SW 1271 (cell line): ENCODE data around the gene DTNBP1.

Source experiments
- DNase-seq, 2 experiments: peaks; one replicate each; lab custom pipeline; 2025; lab: John Stamatoyannopoulos, UW

Gene DTNBP1, protein sequence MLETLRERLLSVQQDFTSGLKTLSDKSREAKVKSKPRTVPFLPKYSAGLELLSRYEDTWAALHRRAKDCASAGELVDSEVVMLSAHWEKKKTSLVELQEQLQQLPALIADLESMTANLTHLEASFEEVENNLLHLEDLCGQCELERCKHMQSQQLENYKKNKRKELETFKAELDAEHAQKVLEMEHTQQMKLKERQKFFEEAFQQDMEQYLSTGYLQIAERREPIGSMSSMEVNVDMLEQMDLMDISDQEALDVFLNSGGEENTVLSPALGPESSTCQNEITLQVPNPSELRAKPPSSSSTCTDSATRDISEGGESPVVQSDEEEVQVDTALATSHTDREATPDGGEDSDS

DNA sequence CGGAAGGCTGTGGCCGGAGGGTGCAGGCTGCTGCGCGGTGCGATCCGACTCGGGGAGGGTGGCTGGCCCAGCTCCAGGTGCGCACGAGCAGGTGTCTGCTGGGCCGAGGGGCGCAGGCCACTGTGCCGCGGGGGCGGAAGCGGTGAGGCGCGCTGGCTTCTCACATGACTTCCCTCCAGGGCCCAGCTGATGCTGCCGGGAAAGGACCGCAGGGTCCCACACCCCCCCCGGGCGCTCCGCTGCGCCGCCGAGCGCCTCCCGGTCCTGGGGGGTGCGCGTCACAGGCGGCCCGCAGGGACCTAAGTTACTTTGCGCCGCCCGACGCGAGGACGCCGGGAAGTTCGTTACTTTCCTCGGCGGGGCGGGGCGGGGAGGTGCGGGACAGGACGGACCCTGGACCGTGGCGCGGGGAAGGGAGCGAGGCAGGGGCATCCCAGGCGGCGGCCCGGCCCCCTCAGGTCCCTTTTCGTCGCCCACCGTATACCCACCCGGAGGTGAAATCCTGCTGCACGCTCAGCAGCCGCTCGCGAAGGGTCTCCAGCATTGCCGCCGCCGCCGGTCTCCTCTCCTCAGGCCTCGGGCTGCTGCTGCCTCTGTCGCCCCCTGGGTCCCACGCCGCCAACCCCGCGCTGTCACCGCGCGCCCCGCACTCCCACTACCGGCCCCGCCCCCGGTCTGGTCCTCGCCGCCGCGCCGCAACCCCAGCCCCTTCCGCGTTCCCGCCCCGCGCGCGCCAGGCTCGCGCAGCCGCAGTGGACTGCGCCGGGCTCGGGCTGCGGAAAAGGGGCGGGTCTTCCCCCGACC lies at the start of gene DTNBP1:
Gene DTNBP1 (minus strand): TSS at position 703 of the 804 bp plus-strand sequence. CDS start 159 bp downstream, at position 544.
- peak; percentile 52 to 67 for DNase-seq

DNA sequence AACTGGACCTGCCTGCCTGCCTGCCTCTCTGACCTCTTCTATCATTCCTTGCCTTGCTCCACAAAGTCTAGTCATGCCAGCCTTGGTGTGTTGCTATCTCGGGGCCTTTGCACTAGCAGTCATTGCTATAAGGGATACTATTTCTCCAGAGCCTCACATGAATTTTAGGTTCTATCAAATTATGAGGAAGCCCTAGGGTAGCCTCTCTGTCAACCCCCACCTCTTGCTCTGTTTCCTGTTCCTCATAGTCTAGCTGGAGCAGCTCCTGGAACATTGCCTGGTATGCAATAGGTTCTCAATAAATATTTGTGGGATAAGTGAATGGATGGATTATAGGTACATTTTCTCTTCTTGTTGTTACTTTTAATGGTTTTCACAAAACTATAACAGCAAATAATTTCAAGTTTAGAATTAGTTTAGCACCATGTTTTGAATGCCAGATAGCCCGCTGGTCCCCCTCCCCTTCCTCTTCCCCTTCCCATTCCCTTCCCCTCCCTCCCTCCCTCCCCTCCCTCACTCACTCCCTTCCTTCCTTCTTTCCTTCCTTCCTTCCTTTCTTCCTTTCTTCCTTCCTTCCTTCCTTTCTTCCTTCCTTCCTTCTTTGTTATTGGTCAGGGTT lies 46.9 kb upstream of the DTNBP1 start:
- DNase-seq: no peak

DNA sequence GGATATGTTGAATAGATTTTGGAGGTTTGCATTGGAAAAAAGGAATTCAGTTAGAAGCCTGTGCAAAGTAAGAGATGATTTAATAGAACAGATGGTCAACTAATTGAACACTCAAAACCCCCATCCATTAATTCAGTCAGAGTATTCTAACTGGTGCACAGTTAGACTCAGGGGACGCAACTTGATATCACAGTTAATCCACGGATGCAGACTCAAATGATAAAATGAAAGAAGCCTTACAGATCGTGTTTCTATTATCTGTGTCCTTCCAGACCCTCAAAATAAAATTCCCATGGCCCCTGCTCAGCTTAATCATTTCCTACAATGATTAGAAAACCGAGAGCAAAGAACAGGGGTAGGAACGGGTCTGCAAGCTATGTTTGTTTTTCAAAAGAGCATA lies 45.4 kb upstream of the DTNBP1 start:
- DNase-seq: no peak

DNA sequence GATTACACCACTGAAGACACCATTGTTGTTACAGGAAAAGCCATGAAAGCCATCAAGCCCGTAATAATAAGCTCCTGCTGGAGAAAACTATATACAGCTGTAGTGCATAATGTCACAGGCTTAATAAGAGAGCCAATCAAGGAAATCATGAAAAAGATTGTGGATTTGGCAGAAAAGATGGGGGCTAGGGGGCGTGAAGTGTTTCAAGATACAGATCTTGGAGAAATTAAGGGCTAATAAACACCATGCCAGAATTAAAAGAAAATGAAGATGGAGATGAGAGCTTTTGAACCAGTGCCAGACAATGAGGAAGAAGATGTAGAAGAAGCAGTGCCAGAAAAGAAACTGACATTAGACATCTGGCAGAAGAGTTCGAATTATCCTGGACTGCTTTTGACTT lies 43.2 kb upstream of the DTNBP1 start:
- no peak for DNase-seq

DNA sequence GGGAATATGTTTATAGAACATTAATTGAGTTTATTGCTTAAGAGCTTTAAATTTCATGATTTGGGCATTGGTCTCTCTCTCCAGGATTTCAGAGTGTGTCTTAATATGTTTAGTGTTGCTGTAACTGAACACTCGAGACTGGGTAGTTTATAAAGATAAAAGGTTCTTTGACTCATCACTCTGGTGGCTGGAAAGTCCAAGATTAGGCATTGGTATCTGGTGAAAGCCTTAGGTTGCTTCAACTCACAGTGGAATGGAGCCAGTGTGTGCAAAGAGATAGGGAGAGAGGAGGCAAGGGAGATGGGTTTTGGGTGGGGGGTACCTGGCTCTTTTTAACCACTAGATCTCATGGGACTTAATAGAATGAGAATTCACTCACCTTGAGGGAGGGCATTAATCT lies 35.6 kb upstream of the DTNBP1 start:
- DNase-seq: no peak

DNA sequence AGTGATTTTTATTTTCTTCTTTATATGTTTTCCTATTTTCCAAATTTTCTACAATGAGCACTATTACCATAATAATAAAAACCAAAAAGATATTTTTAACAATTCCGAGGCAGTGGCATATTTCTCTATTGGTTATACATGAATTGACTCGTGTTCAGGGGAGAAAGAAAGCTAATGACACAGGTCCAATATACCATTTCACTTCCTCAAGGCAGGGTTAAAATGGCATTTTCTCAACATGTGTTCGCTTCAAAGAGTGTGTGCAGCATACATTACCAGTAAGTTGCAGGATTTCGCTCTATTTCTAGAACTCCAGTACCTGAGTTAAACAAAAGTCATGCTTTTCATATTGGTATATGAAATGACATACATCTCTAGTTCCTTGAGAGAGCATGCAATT lies 35.1 kb upstream of the DTNBP1 start:
- DNase-seq: no peak

DNA sequence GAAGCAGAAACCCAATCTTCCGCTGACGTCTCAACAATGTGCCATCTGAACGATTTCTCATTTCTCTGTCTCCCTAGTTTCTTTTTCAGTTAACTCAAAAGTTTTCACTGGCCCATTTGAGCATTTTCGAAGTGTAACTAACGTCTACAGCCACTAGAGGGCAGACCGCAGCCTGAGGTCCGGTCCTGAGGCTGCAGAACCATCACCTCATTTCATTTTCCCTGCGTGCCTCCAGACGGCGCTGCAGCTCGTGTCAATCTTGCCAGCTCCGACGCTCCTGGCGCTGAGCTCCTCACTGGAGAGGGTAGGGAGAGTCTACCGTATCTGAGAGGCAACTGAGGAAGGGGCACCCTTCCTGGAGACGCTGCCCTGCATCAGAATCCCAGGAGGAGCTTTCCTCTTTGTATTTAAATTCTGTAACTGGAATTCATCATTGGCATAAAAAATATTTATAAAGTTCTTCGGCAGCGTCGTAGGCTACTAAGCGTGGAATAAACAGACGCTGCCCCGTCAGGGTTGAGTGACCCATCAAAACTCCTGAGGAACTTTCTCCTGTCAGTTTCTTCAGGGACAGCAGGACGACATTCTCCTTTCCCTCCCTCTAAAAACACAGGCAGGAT lies 28.5 kb upstream of the DTNBP1 start:
- DNase-seq: peak; percentile 58 to 88

DNA sequence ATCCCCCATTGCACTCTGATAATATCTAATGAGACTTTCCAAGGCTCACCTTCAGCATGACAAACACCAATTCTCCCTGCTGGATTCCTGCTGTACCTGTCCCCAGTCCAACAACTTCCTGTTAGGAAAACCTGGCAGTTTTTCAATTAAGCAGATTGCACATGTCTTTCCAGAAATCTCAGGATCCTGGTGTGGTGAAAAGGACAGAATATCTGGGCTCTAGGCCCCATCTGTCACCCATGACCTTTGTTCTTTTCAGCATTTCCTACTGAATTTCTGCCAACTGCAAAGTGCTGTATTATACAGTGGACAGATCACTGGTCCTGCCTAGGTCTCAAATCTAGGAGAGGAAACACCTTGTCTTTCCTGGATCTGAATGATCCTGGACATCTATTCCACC lies 27.7 kb upstream of the DTNBP1 start:
- no peak for DNase-seq

DNA sequence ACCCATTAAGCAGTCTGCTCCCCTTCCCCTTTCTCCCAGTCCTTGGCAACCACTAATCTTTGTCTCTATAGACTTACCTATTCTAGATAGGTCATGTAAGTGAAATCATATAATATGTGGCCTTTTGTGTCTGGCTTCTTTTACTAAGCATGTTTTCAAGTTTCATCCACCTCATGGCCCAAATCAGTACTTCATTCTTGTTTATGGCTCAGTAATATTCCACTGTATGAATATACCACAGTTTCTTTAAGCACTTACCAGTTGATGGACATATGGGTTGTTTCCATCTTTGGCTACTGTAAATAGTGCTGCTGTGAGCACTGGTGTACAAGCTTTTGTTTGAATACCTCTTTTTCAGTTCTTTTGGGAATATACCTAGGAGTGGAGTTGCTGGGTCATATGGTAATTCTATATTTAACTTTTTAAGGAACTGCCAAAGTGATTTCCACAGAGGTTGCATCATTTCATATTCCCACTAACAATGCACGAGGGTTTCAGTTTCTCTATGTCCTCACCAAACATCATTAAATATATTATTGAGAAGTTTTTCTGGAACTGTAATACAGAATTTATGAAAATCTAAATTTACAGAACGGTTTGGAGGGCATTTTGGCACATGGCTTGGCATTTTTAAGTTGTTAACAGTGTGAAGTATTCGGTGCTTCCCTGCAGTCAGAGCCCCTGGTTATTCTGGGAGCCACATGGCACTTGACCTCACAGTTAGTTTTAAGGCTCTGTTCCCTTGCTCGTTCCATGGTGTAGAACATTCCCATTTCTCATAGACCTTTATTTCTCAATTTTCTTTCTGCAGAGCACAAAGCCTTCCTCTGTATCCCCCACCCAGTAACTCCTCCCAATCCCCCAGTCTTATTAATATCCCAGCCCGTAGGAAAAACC lies 27.0 kb upstream of the DTNBP1 start:
- no peak for DNase-seq

DNA sequence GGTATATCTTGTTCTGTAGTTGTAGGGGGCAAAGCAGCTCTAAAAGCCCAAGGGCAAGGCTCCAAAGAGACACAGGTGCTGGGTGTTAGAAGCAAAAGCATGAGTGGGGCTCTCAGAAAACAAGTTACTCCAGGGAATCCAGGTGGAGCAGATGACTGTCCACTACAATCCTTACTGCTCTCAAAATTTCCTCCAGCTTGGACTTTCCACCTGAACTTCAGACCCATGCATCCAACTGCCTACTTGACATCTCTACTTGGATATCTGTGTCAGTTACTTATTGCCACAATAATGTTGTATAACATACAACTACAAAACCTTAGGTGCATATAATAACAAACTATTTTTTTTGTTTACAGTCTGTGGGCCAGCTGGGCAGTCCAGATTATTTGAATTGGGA lies 22.8 kb upstream of the DTNBP1 start:
- no peak for DNase-seq

DNA sequence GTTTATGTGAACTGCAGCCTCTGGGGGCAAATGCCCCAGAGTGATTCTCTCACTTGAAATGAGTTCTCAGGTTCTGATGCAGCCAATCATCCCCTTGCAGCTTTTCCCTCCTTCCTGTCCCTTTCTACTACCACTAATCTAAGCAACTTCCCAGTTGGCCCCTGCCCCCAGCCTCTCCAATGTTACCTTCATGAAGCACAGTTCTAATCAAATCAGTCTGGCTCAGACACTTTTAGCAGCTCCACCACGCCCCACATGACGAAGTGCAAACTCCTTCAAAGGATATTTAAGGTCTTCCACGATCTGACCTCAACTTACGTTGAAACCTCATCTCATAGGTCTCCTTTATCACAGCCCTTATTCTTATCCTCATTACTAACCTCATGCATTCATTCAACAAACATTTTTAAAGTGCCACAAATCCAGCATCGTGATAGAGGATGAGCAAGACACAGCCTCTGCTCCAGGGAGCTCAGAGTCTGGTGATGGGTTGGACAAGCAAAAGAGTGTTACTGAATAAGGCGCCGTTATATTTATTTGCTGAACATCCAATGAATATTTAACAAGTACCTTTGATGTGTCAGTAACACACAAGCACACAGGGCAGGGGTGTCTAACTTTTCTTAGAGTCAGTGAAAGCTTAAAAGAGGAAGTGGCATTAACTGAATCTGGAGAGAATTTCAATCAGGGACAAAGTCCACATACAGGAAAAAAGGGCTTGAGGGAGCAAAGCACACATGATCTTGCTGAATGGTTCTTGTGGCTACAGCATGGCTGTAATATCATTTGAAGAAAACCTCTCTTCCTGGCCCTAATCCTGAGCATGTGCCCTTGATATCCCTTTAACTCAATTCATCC lies 20.4 kb upstream of the DTNBP1 start:
- no peak for DNase-seq

DNA sequence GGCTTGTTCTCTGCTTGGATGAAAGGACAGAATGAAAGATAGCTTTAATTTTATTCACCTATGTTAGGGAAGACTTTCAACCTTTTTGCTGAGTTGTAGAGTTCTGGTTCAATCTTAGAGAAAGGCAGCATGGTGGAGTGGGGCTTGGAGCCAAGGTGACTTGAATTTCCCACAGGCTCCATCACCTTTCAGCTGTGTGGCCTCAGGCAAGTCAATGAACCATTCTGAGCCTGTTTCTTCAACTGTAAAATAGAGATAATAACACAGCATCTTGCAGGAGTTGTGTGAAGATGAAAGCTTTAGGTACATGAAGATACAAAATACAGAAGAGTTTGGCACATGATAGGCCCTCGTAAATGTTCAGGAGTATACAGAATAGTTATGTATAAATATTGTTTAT lies 19.1 kb upstream of the DTNBP1 start:
- no peak for DNase-seq

DNA sequence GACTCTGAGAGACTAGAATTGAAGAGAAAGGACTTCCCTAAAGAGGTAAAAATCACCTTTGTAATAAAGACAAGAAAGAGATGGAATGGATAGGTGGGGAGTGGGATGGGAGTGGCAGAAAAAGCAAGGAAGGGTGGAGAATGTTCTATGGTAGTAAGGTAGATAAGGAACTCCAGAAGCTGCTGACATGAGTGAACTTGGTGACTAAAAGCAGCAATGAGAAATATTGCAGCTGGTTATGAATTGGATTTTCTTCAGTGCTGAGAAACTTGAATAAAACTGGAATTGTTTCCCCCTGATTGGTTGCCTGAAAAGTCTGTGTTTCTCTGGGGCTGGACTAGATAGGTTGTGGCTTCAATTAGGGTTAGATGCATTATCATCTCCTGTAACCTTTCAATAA lies 15.7 kb upstream of the DTNBP1 start:
- DNase-seq: no peak

DNA sequence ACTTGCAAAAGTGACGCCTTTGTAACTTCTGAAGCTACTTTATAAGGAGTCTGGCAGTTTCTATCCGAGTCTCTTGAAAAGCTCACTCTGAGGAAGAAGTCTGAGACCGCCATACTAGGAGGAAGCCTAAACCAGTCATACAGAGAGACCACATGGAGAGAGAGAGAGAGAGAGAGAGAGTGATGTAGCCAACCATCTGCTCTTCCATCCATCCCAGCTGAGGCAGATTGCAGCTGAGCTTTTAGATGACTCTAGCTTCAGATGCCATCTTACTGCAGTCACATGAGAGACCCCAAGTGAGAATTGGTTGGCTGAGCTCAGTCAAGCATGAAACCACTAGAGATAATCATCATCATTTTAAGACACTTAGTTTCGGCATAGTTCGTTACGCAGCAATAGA lies 15.0 kb upstream of the DTNBP1 start:
- no peak for DNase-seq

DNA sequence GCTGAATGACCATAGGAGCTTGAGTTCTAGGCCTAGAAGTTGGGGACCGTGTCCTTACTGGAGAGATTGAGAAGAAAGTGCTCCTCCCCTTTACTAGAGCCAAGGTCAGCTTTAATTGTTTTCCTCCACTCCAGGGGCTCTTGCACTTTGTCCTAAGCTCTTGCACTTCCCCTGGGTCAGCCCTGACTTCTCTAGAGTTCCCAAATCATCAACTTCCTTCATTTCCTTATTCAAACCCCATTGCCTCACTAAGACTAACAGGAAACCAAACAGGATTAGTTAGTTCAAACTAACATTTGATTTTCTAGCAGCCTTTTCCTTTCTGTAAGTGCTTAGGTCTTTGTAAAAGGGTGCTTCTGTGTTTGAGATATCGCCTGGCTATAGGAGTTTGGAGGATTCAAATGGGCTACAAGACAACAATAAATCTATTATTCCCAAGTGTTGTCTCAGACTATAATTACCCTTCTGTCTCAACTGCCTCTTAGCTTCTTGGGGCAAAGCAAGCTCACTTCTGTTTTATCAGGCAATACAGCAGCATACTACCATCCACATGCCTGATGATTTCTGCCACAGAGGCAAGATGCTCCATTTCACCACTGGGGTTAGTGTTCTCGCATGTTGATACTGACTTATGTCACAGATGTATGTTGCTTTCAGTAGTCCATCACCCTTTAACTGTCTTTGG lies 12.8 kb upstream of the DTNBP1 start:
- DNase-seq: no peak

DNA sequence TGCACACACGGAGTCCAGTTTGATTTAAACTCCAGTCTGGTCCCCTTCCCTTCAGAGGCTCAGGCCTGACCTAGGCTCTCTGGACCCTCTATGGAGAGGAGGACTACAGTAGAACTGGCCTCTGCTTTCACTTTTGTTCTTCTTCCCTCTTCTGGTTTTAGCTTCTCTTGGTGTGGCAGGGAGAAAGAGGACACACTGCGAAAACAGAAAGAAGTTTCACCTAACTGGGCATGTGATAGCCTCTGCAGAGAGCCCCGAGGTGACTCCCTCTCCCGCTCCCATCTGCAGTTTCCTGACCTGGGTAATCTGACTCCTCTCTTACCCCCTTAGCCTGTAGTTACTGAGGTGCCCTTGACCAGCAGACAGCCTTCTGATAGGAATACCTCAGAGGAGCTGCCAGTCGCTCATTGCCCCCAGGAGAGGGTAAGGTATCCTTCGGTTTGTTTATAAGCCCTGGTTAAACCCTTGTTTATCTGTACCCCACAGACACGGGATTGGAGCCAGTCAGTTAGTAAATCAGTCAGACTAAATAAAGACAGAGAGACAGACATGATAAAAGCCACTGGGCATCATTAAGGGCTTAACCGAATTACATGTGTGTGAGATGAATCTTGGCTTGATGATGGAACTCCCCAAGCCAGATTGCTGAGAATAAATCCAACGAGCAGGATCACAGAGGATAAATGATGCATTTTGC lies 12.0 kb upstream of the DTNBP1 start:
- DNase-seq: no peak

DNA sequence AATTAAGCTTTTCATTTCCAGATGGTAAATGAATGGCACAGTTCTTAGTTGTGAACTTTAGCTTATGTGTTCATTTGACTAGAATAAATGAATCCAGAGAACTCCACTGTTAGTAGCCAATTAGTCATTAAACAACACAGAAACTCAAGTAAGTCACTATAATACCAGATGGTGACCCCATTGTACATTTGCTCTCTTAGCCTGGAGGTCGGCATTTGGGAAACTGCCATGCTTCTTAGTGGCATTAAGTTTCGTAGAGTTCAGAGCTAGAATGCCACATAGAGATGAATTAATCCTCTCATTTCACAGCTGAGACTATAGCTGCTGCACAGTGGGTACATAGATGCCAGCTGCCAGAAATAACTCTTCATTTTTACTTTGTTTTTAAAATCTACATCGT lies 10.8 kb upstream of the DTNBP1 start:
- no peak for DNase-seq

DNA sequence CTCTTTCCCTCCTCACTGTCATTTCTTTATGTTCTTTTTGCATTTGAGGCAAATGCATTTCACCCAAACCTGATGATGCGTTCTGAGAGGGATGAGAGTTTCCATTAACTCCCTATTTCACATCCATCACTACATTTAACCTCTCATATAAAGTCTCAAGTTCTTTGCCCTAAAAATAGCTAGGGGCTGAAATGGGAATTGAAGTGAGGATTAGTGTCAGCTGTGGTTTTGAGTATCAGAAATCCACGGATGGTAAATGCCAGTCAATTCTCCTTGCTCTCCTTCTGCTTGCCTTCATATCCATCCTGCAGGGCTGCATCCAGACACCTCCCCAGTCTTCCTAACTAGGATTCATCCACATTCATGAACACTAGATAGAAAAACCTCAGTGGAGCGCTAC lies 10.0 kb upstream of the DTNBP1 start:
- DNase-seq: no peak

DNA sequence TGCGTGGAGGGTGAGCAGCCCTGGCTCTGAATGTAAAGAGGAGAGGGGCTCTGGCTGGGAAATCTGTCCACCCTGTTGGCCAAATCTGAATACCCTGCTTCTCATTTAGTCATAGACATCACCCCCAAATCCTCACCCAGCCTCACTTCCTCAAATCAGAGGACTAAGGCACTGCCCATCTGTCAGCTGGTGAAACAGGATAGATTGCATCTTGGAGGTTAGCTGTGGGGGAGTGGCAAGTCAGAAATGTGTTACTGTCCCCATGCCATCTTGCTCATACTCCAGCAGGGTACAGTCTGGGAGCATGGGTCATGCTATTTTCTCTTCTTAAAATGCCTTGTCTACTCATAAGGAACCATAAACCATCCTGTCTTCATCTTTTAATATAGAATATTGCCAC lies 9.5 kb upstream of the DTNBP1 start:
- no peak for DNase-seq
